ENCODE results near the gene SLC2A14. TPM values are rescaled to one million over a fixed set of nuclear protein-coding genes. Genes with fewer than 3 reads are reported as not detected.
"Not testable (repeated sequence)": the region's sequence is repeated elsewhere in the genome, so short reads cannot be mapped to it uniquely, and the experiment has no call there.

Gene SLC2A14
- total and polyA plus RNA-seq, 12 donors = 2.1 to 58.8 (median 7.0) TPM

DNA sequence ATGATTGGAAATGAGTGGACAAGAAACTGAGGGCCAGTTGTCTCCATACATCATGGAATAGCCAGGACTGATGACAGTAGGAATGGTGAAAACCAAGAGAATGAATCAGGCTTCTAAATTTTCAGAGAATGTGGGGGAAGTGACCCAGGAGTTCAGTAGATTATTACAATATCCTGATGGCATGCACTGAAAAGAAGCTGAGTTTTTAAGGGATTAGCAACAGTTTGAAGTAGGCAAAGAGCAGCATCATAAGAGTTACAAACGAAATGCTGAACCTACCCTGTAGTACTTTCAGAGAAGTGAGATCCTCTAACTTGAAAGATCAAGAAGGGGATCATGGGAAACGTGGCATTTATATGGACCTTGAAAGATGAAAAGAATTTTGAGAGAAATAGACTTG, 13.2 kb downstream of the SLC2A14 start:
- intact Hi-C loops (cut with DNase I) = loop anchor here in 1 of 2 donors (10.0 kb wide), 1 partner anchor 135 kb away; no protein-coding TSS in a partner anchor
- 22 to 28% (median 24%) methylated on average over 2 of the region's 2 CpGs for WGBS, 4 donors

DNA sequence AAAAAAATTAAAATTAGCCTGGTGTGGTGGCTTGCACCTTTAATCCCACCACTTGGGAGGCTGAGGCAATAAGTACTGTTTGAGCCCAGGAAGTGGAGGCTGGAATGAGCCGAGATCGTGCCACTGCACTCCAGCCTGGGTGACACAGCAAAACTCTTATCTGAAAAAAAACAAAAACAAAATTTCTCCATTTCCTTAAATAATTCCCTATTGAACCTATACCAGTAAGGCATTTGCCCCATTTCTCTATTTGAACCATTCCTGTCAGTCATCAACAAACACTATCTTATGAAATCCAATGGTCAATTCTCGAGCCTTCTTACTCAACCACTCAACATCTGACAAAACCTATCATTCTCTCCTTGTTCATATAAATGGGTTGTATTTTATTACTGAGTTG, 14.7 kb downstream of the SLC2A14 start:
- no peaks in the 10 kb centered on the region for H3K36me3 ChIP-seq (replicated peaks in 1 of 2)
- H3K9me3 ChIP-seq (replicated peaks in 1 of 3) = no peaks in the 10 kb centered on the region
- no peaks in the 10 kb centered on the region for H3K27me3 ChIP-seq
- DNase-seq = no peak
- H3K4me1 ChIP-seq (replicated peaks in 1 of 2) = no peaks in the 10 kb centered on the region
- WGBS, 4 donors = 76 to 86% (median 78%) methylated on average over 3 of the region's 3 CpGs
- no peak for TF ChIP-seq POLR2A (IDR thresholded peaks at IDR 0.05)
- no peak for TF ChIP-seq CTCF (IDR thresholded peaks at IDR 0.05)
- H3K4me3 ChIP-seq = no peak overlapping the region
- intact Hi-C loops (cut with DNase I) = loop anchor here in 1 of 2 donors (10.0 kb wide), 1 partner anchor 137 kb away; no protein-coding TSS in a partner anchor
- no peak overlapping the region for H3K27ac ChIP-seq

More for the DNA sequence above, 13.2 kb downstream of the SLC2A14 start:
- DNase-seq = no peak
- no peak overlapping the region for H3K4me3 ChIP-seq
- TF ChIP-seq CTCF (IDR thresholded peaks at IDR 0.05) = no peak
- TF ChIP-seq POLR2A (IDR thresholded peaks at IDR 0.05) = no peak
- H3K4me1 ChIP-seq (replicated peaks in 1 of 2) = no peaks in the 10 kb centered on the region
- no peaks in the 10 kb centered on the region for H3K27me3 ChIP-seq
- no peaks in the 10 kb centered on the region for H3K9me3 ChIP-seq (replicated peaks in 1 of 3)
- H3K27ac ChIP-seq = peak overlapping the region in 1 of 5 donors; percentile 76
- H3K36me3 ChIP-seq (replicated peaks in 1 of 2) = no peaks in the 10 kb centered on the region

DNA sequence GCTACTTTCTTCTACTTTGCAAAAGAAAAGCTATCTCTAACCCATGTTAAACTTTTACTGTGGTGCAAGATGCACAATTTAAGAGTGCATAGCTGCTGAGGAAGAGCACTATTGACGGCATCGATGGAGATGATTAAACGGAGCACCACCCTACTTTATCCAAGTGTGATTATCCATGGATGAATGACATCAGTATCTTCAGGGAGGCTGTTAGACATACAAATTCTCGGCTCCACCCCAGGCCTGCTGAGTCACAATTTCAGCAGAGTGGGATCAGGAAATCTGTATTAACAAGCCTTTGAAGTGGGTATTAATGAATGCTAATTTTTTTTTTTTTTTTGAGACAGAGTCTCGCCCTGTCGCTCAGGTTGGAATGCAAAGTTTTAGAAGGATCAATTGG, 16.2 kb downstream of the SLC2A14 start:
- Histone ChIP-seq H3K36me3 (replicated peaks in 1 of 2) (no peaks in the 10 kb centered on the region), H3K4me1 (replicated peaks in 1 of 2) (no peaks in the 10 kb centered on the region), H3K4me3 (no peak overlapping the region), H3K27me3 (no peaks in the 10 kb centered on the region), H3K9me3 (replicated peaks in 1 of 3) (no peaks in the 10 kb centered on the region), H3K27ac (no peak overlapping the region)
- 88 to 94% (median 91%) methylated on average over 6 of the region's 6 CpGs for WGBS, 4 donors
- TF ChIP-seq CTCF (IDR thresholded peaks at IDR 0.05) (no peak), POLR2A (IDR thresholded peaks at IDR 0.05) (no peak)
- intact Hi-C loops (cut with DNase I) = loop anchor here in 1 of 2 donors (10.0 kb wide), 1 partner anchor 138 kb away; no protein-coding TSS in a partner anchor
- no peak for DNase-seq

DNA sequence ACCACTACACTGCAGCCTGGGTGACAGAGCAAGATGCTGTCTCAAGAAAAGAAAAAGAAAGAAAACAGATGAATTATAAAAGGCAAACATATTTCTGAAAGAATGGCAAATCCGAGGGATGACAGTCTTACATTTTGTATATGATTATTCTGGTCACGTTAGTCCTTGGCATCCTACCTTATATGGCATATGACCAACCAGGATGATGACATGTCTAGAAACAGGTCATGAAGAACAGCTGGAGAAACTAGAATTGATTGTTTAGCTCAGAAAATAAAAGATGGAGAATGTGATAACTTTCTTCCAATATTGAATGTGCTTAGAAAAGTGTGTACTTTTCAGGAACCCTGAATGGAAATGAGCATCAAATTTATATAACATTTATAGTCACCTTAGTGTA, 19.2 kb downstream of the SLC2A14 start:
- no peak overlapping the region for H3K4me3 ChIP-seq
- intact Hi-C loops (cut with DNase I) = loop anchor here in 1 of 2 donors (10.0 kb wide), 1 partner anchor 141 kb away; no protein-coding TSS in a partner anchor
- no peaks in the 10 kb centered on the region for H3K27me3 ChIP-seq
- 72 to 81% (median 74%) methylated on average over 2 of the region's 2 CpGs for WGBS, 4 donors
- no peaks in the 10 kb centered on the region for H3K9me3 ChIP-seq (replicated peaks in 1 of 3)
- H3K27ac ChIP-seq = no peak overlapping the region
- H3K36me3 ChIP-seq (replicated peaks in 1 of 2) = no peaks in the 10 kb centered on the region
- no peak for DNase-seq
- no peak for TF ChIP-seq POLR2A (IDR thresholded peaks at IDR 0.05)
- H3K4me1 ChIP-seq (replicated peaks in 1 of 2) = no peaks in the 10 kb centered on the region

DNA sequence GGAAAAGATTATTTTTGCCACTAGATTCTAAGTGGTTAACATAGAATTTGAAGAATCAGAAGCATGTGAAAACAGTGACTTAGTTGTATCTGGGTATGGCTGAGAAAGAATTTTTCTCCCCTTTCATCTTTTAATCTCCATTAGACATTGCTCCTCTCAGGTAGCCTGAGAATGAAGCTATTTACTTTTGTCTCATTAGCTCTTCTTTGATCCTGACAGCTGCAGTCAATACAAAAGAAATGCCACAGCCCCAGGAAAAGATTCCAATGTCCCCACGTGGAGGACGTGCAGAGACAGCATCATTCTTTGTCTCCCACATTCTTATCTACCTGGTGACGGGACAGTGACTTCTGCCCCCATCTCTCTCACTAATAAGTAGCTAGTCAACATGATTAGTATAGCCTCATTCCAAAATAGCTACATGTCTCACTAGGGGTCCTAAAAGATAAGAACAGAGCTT, 21.1 kb downstream of the SLC2A14 start:
- H3K4me1 ChIP-seq (replicated peaks in 1 of 2); H3K9me3 ChIP-seq (replicated peaks in 1 of 3); H3K27ac ChIP-seq; H3K36me3 ChIP-seq (replicated peaks in 1 of 2); H3K4me3 ChIP-seq; H3K27me3 ChIP-seq; DNase-seq: not testable (repeated sequence)
- intact Hi-C loops (cut with DNase I) = loop anchor here in 1 of 2 donors (10.0 kb wide), 1 partner anchor 143 kb away; no protein-coding TSS in a partner anchor
- 67 to 88% (median 78%) methylated on average over 3 of the region's 3 CpGs for WGBS, 4 donors

GRCh38 chr12:7850099-7850498, 22.6 kb downstream of the SLC2A14 start:
- H3K4me3 ChIP-seq; DNase-seq; H3K4me1 ChIP-seq (replicated peaks in 1 of 2); H3K27ac ChIP-seq; H3K9me3 ChIP-seq (replicated peaks in 1 of 3); H3K27me3 ChIP-seq; H3K36me3 ChIP-seq (replicated peaks in 1 of 2): not testable (repeated sequence)
- WGBS, 4 donors = 93 to 98% (median 97%) methylated on average over 5 of the region's 5 CpGs
- intact Hi-C loops (cut with DNase I) = loop anchor here in 1 of 2 donors (10.0 kb wide), 1 partner anchor 145 kb away; no protein-coding TSS in a partner anchor

DNA sequence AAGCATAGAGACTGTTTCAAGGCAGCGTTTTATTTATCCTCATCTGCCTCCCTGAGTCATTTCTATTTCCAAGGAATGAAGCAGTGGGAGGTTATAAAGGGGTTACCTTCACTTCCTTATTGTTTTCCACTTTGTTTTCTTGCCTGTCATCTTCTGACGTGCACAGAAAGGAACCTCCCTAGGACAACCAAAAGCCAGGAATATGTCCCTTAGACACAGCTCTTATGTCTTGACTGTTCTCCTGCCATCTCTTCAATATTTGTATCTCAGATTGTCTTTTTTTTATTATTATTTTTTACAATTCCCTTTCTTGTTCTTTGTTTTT, 24.7 kb downstream of the SLC2A14 start:
- WGBS, 4 donors = 23 to 36% (median 32%) methylated on average over 2 of the region's 2 CpGs
- intact Hi-C loops (cut with DNase I) = not testable (repeated sequence)

DNA sequence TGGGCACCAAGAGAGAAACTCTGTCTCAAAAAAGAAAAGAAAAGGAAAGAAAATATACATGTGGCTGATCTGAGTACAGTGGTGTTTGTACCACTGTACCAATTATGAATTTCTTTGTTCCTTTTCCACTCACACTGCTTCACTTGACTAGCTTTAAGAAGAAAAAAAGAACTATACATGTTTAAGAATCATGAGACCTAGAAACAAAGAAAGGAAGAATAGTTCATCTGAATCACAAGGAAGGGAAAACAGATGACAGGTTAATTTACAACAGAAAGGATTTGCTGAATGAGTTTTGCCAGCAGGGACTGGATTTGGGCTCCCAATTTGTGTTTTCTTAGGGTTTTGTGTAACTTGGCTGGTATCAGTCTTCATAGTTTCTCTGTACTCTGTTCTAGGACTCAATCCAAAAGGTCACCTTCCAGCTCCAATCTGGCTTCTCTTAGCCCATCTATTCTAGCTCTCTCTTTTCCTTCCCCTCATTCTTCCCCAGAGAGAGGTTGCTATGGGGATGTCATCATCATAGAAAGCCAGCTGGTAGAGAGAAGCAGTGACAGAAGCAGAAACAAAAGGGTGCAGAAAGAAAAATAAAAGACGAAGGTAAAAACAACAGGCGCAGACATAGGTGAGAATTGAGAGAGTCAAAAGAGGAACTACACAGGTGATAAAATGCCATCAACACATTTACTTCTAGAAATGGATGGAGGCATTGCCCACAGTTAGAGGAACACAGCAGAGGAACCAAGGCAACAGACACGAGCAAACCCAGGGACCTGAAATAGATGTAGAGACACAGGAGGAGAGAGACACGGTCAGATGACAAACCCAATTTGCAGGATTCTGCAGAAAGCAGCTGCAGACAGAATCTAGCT, 25.3 kb downstream of the SLC2A14 start:
- H3K4me1 ChIP-seq (replicated peaks in 1 of 2); H3K4me3 ChIP-seq; DNase-seq; H3K9me3 ChIP-seq (replicated peaks in 1 of 3); H3K27me3 ChIP-seq; intact Hi-C loops (cut with DNase I); H3K36me3 ChIP-seq (replicated peaks in 1 of 2): not testable (repeated sequence)
- peak overlapping the region in 1 of 5 donors; percentile 26 for H3K27ac ChIP-seq
- 41 to 68% (median 49%) methylated on average over 2 to 4 of the region's 4 CpGs for WGBS, 4 donors

More for the DNA sequence above, 24.7 kb downstream of the SLC2A14 start:
- DNase-seq; H3K27ac ChIP-seq; H3K4me1 ChIP-seq (replicated peaks in 1 of 2); H3K27me3 ChIP-seq; H3K9me3 ChIP-seq (replicated peaks in 1 of 3); H3K36me3 ChIP-seq (replicated peaks in 1 of 2); H3K4me3 ChIP-seq: not testable (repeated sequence)

Data from adrenal gland (tissue), 12 donors.